NCI-H774 (cell line): ENCODE data around the gene PCSK6.
"Not testable (repeated sequence)": the region's sequence is repeated elsewhere in the genome, so short reads cannot be mapped to it uniquely, and the experiment has no call there.

Experiments used
- DNase-seq: peaks from one replicate; lab custom pipeline; 2025; lab: John Stamatoyannopoulos, UW

Gene PCSK6

GRCh38 chr15:101356512-101357172 lies 132.9 kb downstream of the PCSK6 start:
- not testable (repeated sequence) for DNase-seq

DNA sequence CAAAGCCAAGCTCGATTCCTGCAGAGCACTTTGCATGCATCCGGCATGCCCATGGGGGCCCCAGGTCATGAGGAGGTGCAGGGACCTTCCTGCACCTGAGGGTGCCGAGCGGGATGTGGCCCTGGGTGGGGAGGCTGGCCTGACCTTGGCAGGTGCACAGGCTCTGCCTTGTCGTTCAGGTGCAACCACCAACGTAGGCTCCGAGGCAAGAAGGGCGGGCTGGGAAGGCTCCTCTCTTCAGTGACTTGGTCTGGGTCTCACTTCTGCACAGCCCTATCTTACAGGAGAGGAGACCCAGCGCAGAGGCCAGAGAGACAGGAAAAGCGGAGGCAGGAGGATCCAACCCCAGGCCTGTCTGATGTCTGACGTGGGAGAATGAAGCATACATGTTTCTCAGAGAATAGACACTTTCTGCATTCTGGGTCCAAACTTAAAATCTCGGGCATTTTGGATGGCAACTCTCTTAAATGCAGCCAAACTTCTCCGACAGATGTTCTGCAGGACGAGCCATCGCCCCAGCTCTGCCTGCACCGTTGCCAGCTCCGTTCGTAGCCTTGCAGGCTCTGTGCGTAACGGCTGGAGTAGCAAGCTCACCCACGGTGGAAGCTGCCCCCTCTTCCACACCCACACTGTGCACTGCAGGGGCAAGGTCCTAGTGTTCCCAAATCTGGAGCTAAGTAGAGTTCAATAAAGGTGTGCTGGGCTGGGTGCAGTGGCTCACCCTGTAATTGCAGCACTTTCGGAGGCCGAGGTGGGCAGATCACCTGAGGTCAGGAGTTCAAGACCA lies 133.6 kb downstream of the PCSK6 start:
- no peak for DNase-seq

- no peak for DNase-seq
Observed at GRCh38 chr15:101354891-101355623, 134.4 kb downstream of the PCSK6 start.

- DNase-seq = no peak
Observed at GRCh38 chr15:101353240-101353639, 136.3 kb downstream of the PCSK6 start.

- no peak for DNase-seq
Observed at GRCh38 chr15:101351736-101352135, 137.8 kb downstream of the PCSK6 start.

DNA sequence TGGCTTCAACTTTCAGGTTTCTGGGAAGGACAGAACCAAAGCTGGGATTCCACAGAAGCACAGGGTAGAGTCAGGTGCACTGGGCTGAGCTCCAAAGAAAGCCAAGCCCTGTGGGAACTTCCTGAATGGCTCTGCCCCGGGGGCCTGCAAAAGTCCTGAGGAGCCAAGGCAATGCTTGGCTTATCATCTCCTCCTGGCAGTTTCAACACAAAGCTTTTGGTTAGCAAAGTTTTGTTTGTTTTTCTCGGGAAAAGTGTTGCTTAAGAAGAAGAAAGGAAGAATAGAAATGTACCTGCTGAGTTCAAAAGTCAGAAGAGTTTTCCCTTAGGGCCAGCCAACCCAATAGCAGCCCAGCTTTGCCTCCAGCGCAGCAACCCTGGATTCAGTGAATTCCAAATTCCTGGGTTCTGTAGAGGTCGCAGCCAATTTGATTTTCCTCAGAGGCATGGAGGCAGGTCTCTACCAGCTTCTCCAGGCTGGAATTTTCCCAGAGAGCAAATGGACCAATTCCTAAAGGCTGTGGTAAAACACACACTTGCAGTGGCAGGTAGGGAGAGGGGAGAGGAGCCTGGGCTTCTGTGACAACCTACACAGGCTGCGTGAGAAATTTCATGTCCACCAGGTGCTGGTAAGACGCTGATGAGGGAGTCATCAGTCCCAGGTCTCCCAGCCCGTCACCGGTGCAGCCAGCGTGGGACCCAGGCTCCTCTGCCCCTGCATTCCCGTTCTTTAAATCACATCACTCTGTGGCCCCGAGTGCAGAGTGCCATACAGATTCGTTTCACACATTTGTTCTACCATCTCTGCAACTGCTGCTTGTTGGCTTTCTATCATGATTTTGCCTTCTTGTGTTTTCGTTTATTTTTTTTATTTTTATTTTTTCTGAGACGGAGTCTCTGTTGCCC lies 140.2 kb downstream of the PCSK6 start:
- no peak for DNase-seq

DNA sequence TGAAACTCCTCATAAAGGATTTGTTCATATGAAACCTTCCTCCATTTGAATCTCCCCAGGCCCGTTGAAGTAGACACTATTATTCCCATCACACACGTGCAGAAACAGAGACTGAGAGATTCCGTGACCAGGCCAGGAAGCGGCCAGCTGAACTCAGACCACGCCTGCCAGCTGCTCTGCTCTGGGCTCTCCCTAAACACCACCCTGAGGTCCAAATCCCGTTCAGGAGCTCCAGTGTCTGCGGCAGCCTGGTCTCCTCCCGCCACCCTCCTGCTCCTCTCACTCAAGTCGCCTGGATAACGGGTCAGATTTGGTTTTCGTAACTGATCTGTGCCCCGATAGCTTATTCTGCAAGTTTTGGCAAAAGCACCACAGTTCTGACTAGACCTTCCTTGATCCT lies 140.9 kb downstream of the PCSK6 start:
- no peak for DNase-seq

DNA sequence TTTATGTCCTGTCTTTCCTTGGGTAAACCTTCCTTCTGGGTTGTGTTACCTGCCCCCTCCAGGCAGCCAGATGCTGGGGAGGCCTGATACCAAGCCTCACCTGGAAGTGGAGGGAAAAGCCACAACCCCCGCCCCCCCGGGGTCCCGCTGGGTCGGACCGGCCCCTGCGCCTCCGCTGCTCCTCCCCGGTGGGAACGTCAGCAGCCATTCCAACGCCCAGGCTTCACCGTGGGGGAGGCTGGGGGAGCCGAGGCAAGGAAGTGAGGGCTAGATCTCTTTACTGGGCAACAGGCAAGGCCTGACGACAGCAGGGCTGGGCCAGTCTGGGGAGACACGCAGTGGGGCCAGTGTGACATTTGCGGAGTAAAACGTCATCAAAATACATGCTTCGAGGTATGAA lies 141.5 kb downstream of the PCSK6 start:
- DNase-seq = no peak

DNA sequence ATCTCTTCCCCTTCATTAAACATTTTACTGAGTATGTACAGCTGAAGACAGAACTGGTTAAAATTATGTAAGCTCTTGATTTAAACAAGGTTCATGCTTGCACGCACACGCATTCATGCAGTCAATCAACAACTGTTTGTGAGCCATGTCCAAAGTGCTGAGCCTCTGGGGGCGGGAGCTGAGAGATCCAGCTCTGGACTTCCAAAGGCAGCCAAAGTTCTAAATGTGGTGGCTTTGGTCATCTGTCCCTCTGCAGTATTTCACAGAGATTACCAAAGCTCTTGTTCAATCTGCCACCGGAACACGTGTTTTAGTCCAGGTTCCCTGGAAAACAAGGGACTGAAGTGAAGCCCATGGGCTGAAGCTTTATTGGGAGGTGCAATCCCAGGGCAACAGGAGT lies 142.1 kb downstream of the PCSK6 start:
- DNase-seq = no peak

DNA sequence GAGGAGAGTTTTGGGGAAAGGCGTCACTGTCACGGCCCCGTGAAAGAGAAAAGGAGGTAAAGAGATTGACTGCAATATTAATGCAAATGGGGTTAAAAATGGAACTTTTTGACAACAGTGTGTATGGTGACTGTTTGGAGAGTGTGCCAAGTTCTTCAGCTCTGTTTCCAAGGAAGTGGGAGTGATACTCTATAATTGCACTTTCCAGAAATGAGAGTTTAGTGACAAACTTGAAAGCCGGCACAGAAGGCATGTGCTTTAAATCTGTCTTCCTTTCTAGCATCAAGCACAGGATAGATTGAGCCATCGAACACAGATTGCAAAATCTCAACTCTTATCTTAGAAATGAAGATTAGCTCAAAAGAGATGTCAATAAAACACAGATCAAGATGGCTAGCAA lies 142.6 kb downstream of the PCSK6 start:
- no peak for DNase-seq

- DNase-seq = no peak
Observed at GRCh38 chr15:101342056-101342455, 147.5 kb downstream of the PCSK6 start.

DNA sequence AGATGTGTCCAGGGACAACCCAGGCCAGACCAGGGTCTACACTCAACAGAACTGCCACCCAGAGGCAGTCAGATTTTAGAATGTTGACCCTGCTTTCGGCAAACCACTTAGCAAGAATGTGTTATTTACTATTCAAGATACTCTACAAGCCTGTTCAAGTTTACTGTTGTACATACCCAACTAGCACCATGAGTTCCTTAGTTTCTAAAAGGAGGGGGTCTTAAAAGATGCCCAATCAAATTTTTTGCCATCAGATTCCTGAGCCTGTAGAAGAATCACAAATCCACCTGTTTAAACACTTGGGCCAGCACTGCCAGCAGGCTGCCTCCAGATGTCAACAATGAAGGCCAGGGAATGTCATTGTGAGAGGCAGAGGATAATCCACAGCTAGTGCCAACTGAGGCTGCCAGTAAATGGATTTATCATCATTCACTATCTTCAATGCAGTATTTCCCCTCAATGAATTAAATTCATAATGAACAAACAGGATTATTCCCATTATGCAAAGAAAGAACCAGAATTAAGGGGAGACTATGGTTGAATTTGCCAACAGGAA lies 150.9 kb downstream of the PCSK6 start:
- DNase-seq = no peak

DNA sequence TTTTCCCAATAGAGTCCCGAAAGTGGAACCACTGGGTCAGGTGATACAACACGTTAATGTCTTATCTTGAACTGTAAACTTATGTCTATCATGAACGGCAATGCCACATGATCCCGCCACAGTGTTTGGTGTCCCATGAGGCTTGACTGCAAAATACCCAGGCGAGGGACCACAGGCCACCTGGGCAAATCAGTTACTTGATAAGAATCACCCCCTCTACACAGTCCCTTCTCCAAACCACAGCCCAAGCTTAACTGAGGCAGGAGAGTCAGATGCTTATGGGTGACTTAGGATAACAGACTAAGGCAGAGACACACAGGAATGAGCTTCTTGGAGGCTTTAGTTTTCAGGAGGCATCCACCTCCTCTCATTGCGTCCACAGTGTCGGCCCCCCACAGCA lies 151.5 kb downstream of the PCSK6 start:
- no peak for DNase-seq

GRCh38 chr15:101333907-101334789 lies 155.4 kb downstream of the PCSK6 start:
- not testable (repeated sequence) for DNase-seq

DNA sequence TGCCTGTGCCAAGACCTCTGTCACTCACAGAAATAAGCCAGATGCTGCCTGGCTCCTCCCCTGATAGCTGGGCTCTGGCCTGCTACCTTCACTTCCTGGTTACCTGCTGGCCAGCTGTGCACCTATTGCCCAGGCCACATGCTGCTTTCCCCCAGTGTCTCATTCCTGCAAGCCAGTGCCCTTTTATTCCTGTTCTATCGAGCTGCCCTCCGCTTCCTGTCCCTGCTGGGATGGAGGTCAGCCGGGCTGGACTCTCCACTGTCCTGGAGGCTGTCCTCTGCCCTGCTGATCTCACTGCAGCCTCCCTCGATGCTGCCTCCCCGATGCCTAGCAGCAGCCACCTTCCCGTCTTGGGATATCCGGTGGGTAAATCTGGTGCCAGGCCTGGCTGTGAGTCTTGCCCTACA lies 157.4 kb downstream of the PCSK6 start:
- DNase-seq = no peak

DNA sequence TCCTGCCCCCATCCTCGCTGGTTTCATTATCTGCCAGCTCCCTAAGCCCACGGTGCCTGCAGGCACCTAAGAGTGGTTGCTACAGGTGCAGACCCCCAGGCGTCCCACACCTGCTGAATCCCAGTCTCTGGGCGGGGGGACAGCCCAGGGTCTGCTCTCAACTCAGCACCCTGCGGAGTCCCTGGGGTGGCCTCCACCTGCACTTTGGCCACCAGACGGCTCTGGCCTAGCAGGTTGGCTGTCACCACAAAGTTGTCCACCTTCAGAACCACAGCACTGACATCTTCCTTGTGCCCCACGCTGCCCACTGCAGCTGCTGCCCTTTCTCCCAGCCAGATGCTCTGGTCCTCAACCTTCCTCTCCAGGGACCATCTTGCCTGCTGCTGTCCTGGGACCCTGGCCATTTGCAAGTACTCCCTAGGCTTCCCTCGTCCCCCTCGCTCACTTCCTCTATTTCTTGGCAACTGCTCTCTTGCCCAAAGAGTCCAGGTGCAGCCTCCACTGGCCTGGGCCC lies 159.6 kb downstream of the PCSK6 start:
- DNase-seq = no peak

DNA sequence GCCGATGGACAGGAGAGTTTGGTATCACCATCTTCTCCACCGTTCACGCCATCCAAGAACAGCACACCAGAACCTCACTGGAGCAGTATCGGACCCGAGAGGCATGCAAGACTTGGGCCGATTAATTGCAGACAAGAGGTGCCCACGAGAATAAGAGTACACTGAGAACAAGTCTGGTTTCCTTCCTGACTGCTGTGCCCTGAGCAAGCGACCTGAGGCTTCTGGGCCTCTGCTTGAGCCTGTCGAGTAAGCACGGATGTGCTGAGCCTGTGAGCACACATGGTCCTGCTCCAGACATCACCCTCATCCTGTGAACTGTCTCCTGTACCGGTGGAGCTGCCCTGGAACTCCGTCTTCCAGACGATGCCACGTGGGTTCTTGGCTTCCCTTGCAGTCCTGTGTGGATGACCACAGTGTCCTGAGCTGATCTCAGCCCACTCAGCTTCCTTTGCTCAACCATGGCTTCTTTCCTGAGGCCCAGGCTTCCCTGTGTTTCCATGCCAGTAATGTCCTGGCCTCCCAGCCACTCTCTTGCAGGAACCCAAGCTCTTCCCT lies 160.1 kb downstream of the PCSK6 start:
- no peak for DNase-seq

DNA sequence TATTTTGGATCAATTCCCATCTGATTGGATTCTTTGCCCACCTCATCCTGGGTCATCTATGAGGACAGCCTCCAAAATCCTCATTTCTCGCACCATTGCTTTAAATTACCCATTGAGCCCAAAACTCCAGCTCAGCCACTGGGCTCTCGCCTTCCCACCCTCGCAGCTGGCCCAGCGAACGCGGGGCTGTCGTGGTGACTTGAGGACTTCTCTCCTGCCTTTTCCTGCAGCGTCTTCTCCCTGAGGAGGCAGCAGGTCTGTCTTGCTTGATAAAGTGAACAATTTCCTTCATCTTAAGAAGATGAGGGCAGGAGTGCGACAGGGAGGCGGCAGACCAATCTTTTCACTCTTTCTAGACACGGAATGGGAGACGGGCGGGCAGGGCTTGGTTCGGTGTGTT lies 161.5 kb downstream of the PCSK6 start:
- DNase-seq = no peak

GRCh38 chr15:101327147-101327740 lies 162.3 kb downstream of the PCSK6 start:
- DNase-seq = no peak
